Natural killer cell (primary cell): ENCODE data around the gene ERFL. TPM values are rescaled to one million over a fixed set of nuclear protein-coding genes. Genes with fewer than 3 reads are reported as not detected.

Experiments
- ATAC-seq, 3 donors: fragments of 150-1000 bp in 2 of 3; fragments of 200-7000 bp in 1 of 3; cut with Tn5 transposase; 1 replicate in 1 of 3; 2 replicates in 2 of 3; pipeline ENCODE4 v1.10.0; 2021; ENCODE audit warnings: mild to moderate bottlenecking in 2 of 3, moderate library complexity in 2 of 3
- DNase-seq, 2 donors: peaks; one replicate each; pipeline versions ENCODE4 v3.0.0 to v3.0.0-alpha.2; 2013 to 2021; ENCODE audit warnings: mixed read lengths in 1 of 2
- H3K27ac ChIP-seq: one replicate; pipeline ENCODE4 v1.5.1; 2013; ENCODE audit warnings: mild to moderate bottlenecking, low read length
- H3K27me3 ChIP-seq: one replicate; pipeline ENCODE4 v1.6.1; 2013; ENCODE audit warnings: low read length; ENCODE audit not compliant: control insufficient read depth, insufficient read depth
- H3K36me3 ChIP-seq: one replicate; pipeline ENCODE4 v1.6.1; 2013; ENCODE audit warnings: low read length; ENCODE audit not compliant: control insufficient read depth, insufficient read depth
- H3K4me1 ChIP-seq: one replicate; pipeline ENCODE4 v1.6.1; 2013; ENCODE audit warnings: low read length; ENCODE audit not compliant: control insufficient read depth, insufficient read depth
- H3K4me3 ChIP-seq: one replicate; pipeline ENCODE4 v1.5.1; 2013; ENCODE audit warnings: low read length
- H3K9me3 ChIP-seq: one replicate; pipeline ENCODE4 v1.6.1; 2013; ENCODE audit warnings: low read length; ENCODE audit not compliant: control insufficient read depth, insufficient read depth
- H3K27ac Mint-ChIP-seq, 2 donors: one replicate each; pipeline ENCODE4 v1.8.0; 2022; ENCODE audit warnings: mild to moderate bottlenecking in 2 of 2, mixed read lengths in 2 of 2, moderate library complexity in 1 of 2
- H3K27me3 Mint-ChIP-seq, 2 donors: one replicate each; pipeline ENCODE4 v1.8.0; 2022; ENCODE audit warnings: low read depth in 2 of 2, mixed read lengths in 2 of 2
- H3K36me3 Mint-ChIP-seq: one replicate; pipeline ENCODE4 v1.8.0; 2022; ENCODE audit warnings: mixed read lengths
- H3K4me1 Mint-ChIP-seq, 2 donors: one replicate each; pipeline ENCODE4 v1.8.0; 2022; ENCODE audit warnings: mixed read lengths in 2 of 2
- H3K4me3 Mint-ChIP-seq: one replicate; pipeline ENCODE4 v1.8.0; 2022; ENCODE audit warnings: mild to moderate bottlenecking, moderate library complexity, mixed read lengths
- H3K9me3 Mint-ChIP-seq, 2 donors: one replicate each; pipeline ENCODE4 v1.8.0; 2022; ENCODE audit warnings: mixed read lengths in 2 of 2
- whole genome bisulfite sequencing: methylation state at CpG from one replicate; pipeline ENCODE4 v1.1.7; 2013; ENCODE audit warnings: missing lambda C conversion rate; ENCODE audit not compliant: insufficient coverage; 5-methylcytosine and 5-hydroxymethylcytosine counted together
- intact Hi-C: fragments of 100-400 bp; cut with micrococcal nuclease; formaldehyde crosslinking; loops from one replicate; pipeline ENCODE4 v1.14.2; 2022
- total RNA-seq, 4 donors: library from RNA; stranded (reverse); fragments of 120-200 nt in 1 of 4; gene quantifications; one replicate each; pipeline versions ENCODE4 v1.2.3 to v1.2.4, GENCODE V29; 2013 to 2022
- TF ChIP-seq, protein P1 (sequence below): fragments of 200-600 bp; IDR thresholded peaks from one replicate; pipeline ENCODE4 v1.8.0; 2022; ENCODE audit warnings: antibody characterized with exemption

The ERFL gene
- total RNA-seq, 3 donors from 2014 or later (not counting 1 experiment from before 2014, with no cell fraction given): 1.1 to 2.1 (median 1.5) TPM

DNA sequence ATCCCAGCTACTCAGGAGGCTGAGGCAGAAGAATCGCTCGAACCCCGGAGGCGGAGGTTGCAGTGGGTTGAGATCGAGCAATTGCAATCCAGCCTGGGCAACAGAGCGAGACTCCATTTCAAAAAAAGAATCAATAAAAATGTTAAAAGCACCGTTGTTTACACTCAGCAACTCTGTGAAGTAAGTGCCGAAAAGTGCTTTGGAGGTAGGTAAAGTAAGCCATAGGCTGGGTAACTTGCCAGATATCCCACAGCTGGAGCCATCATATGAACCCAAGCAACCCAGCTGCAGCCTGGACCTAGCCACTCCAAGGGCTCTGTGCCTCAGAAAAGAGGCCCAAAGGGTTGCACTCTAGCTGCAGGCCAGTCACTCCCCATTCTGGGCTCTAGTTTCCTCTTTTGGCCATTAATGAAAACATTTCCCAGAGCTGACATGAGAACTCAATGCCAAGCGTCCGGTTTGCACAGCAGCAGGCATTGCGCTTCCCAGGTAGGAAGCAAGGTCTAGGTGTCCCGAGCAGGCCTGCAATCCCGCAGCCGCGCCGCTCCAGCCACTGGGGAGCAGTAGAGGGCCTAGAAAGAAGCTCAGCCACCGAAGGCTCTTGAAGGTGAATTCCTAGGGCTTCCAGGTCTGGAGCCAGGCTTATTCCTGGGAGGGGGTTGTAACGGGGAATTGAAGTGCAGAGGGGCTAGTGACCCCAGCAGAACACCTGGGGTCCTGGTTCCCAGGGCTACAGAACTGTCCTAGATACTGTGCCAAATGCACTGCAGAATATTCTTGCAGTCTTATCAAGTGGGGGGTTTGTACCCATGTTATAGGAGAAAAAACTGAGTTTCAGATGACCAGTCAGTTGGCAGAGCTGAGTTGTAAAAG lies 55.2 kb downstream of the ERFL start:
- DNase-seq: peak; percentile 68 to 81
- TF ChIP-seq, protein P1, sequence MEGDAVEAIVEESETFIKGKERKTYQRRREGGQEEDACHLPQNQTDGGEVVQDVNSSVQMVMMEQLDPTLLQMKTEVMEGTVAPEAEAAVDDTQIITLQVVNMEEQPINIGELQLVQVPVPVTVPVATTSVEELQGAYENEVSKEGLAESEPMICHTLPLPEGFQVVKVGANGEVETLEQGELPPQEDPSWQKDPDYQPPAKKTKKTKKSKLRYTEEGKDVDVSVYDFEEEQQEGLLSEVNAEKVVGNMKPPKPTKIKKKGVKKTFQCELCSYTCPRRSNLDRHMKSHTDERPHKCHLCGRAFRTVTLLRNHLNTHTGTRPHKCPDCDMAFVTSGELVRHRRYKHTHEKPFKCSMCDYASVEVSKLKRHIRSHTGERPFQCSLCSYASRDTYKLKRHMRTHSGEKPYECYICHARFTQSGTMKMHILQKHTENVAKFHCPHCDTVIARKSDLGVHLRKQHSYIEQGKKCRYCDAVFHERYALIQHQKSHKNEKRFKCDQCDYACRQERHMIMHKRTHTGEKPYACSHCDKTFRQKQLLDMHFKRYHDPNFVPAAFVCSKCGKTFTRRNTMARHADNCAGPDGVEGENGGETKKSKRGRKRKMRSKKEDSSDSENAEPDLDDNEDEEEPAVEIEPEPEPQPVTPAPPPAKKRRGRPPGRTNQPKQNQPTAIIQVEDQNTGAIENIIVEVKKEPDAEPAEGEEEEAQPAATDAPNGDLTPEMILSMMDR: peak; percentile 82
- Mint-ChIP-seq H3K4me1 (peaks cover 39 to 64% of the 10 kb centered on the region in 2 donors), H3K36me3 (no peaks in the 10 kb centered on the region), H3K4me3 (peak overlapping the region; percentile 76), H3K27me3 (no peaks in the 10 kb centered on the region), H3K9me3 (no peaks in the 10 kb centered on the region), H3K27ac (peak overlapping the region; percentile 95 to 97)
- Histone ChIP-seq H3K4me1 (peaks cover 100% of the 10 kb centered on the region), H3K27ac (peak overlapping the region; percentile 79), H3K9me3 (no peaks in the 10 kb centered on the region), H3K4me3 (no peak overlapping the region), H3K27me3 (no peaks in the 10 kb centered on the region), H3K36me3 (peaks cover 26% of the 10 kb centered on the region)
- ATAC-seq: peak in 1 of 3 donors; percentile 19
- 45% methylated on average over 18 of the region's 18 CpGs for WGBS
- intact Hi-C loops: loop anchor here (1.0 kb wide), 3 partner anchors 14 to 78 kb away; no protein-coding TSS in a partner anchor

DNA sequence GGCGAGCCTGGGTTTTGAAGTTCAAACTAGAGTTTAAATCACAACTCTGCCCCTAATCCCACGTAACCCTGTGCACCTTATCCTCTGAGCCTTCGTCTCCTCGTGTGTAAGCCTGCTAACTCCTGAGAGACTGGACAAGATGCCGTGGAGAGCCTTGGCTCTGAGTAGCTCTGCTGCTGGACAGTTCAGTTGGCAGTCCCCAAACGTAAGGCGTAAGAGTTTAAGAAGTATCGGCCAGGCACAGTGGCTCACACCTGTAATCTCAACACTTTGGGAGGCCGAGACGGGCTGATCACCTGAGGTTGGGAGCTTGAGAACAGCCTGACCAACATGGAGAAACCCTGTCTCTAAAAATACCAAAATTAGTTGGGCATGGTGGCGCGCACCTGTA lies 55.9 kb downstream of the ERFL start:
- no peaks in the 10 kb centered on the region for H3K27me3 ChIP-seq
- intact Hi-C loops: no loop called here
- no peak for ATAC-seq
- Mint-ChIP-seq H3K4me3 (peak overlapping the region; percentile 50), H3K9me3 (no peaks in the 10 kb centered on the region), H3K27ac (peak overlapping the region; percentile 95 to 97), H3K36me3 (no peaks in the 10 kb centered on the region), H3K4me1 (peaks cover 36 to 63% of the 10 kb centered on the region in 2 donors), H3K27me3 (no peaks in the 10 kb centered on the region)
- peak in 1 of 2 donors; percentile 20 for DNase-seq
- TF ChIP-seq, protein P1: no peak
- H3K36me3 ChIP-seq: peaks cover 27% of the 10 kb centered on the region
- WGBS: 76% methylated on average over 12 of the region's 12 CpGs
- no peak overlapping the region for H3K4me3 ChIP-seq
- H3K9me3 ChIP-seq: no peaks in the 10 kb centered on the region
- H3K27ac ChIP-seq: peak overlapping the region; percentile 79
- H3K4me1 ChIP-seq: peaks cover 94% of the 10 kb centered on the region

DNA sequence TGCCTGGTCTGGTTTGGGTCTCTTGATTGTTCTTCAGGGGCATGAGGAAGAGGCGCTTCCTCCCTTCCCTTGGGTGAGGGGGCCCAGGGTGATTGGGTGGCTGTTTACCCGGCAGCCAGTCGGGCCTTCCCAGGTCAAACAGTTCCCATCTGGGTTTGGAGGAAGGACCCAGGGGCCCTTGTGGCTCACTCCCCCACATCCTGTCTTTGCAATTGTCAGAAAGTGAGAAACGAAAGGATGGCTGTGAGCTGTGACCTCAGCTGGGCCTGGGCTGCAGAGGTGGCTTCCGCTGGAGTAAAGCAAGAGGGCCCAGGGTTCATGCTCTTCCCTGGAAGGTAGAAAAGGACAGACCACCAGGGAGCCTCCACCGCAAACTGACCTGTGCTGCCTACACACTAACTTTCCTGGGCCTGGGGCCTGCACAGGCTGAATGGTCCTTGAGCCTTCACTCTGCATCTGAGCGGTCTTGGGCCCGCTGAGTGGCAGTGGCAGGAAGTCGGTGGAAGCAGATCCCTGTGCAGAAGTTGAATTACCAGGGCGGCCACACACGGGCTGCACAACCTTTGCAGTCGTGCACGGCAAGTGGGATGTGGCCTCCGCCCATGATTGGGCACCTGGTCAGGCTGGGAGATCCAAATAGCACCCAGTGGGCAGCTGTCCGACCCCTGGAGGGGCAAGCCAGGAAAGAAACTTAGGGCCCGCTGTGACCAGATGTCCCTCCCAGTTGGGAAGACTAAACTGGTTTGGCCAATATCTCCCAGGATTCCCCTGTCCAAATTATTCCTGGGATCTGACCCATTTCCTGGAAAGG lies 56.5 kb downstream of the ERFL start:
- WGBS: 7% methylated on average over 16 of the region's 16 CpGs
- peaks cover 36 to 57% of the 10 kb centered on the region in 2 donors for H3K4me1 Mint-ChIP-seq
- ATAC-seq (peak; percentile 46 to 62 (median 58)), DNase-seq (peak; percentile 60 to 87)
- H3K9me3 Mint-ChIP-seq: no peaks in the 10 kb centered on the region
- H3K27me3 Mint-ChIP-seq: no peaks in the 10 kb centered on the region
- Histone ChIP-seq H3K36me3 (peaks cover 27% of the 10 kb centered on the region), H3K27ac (peak overlapping the region; percentile 79), H3K9me3 (no peaks in the 10 kb centered on the region), H3K27me3 (no peaks in the 10 kb centered on the region), H3K4me1 (peaks cover 88% of the 10 kb centered on the region), H3K4me3 (no peak overlapping the region)
- intact Hi-C loops: loop anchor here (1.0 kb wide), 1 partner anchor 11 kb away; the partner anchor contains the start of gene RPS19
- TF ChIP-seq, protein P1: no peak
- peak overlapping the region; percentile 85 for H3K4me3 Mint-ChIP-seq
- no peaks in the 10 kb centered on the region for H3K36me3 Mint-ChIP-seq
- peak overlapping the region; percentile 95 to 97 for H3K27ac Mint-ChIP-seq
